ENCODE data around the gene KLF5. TPM values are rescaled to one million over a fixed set of nuclear protein-coding genes. Genes with fewer than 3 reads are reported as not detected.

Gene KLF5
- total and polyA plus RNA-seq, 2 of the 4 experiments (the other 2 are of a cell fraction), result 5.4 to 8.8 TPM

- no TSS peak for BruUV-seq (replicated peaks)
- intact Hi-C loops (cut with micrococcal nuclease), result loop anchor here (5.0 kb wide), 1 partner anchor 77 kb away; no protein-coding TSS in a partner anchor
- H3K9me3 ChIP-seq (ENCODE audit: control insufficient read depth, insufficient read depth, low read length), result no peaks in the 10 kb centered on the region
- dilution Hi-C loops (cut with HindIII; ENCODE audit: low sequenced_read_pairs, unreplicated experiment), result no loop called here
- H3K4me3 ChIP-seq (ENCODE audit: insufficient read depth, low read depth, low read length), result peak overlapping the region; percentile 91
- H3K79me1 ChIP-seq (ENCODE audit: low read depth in 1 of 2, low read length in 2 of 2), result peaks cover 15 to 24% of the 10 kb centered on the region in 2 experiments
- POLR2A ChIA-PET (ENCODE audit: unreplicated experiment), result interaction anchor here (0.6 kb wide), 1 partner anchor 98 kb away, joined by 3 read pairs; no protein-coding TSS in a partner anchor
- peak overlapping the region; percentile 76 for H2BK5ac ChIP-seq (ENCODE audit: low read depth, low read length, poor library complexity, severe bottlenecking)
- peaks cover 5% of the 10 kb centered on the region for H3K36me3 ChIP-seq (ENCODE audit: control insufficient read depth, insufficient read depth, low read length)
- H3K56ac ChIP-seq (ENCODE audit: extremely low read depth, insufficient read depth, low read length), result peak overlapping the region; percentile 32; the same call in 1 of the 2 replicates
- H2BK20ac ChIP-seq (ENCODE audit: low read depth, low read length), result peak overlapping the region; percentile 22; the same call in 1 of the 2 replicates
- H3K4ac ChIP-seq (ENCODE audit: low read depth, low read length), result peak overlapping the region; percentile 53
- no peak overlapping the region for H4K5ac ChIP-seq (ENCODE audit: low read depth, low read length)
- peak overlapping the region; percentile 26; the same call in 1 of the 3 replicates for H2BK15ac ChIP-seq (ENCODE audit: low read depth, low read length)
- H4K91ac ChIP-seq (ENCODE audit: insufficient read depth, low read depth, low read length), result peak overlapping the region; percentile 59; the same call in 1 of the 2 replicates
- H3K23ac ChIP-seq (ENCODE audit: low read depth, low read length), result peak overlapping the region; percentile 57
- peak overlapping the region; percentile 52 for H3K9ac ChIP-seq (ENCODE audit: low read depth, low read length)
- H3K27ac ChIP-seq (ENCODE audit: insufficient read depth, low read length), result peak overlapping the region; percentile 13; the same call in 1 of the 2 replicates
- H3K27me3 ChIP-seq (ENCODE audit: control insufficient read depth, insufficient read depth, low read length), result no peaks in the 10 kb centered on the region
- H4K20me1 ChIP-seq (ENCODE audit: insufficient read depth, low read length), result no peaks in the 10 kb centered on the region
- peak overlapping the region; percentile 75 for H3K18ac ChIP-seq (ENCODE audit: low read depth, low read length)
- H2AFZ ChIP-seq (replicated peaks; ENCODE audit: low read length, poor library complexity), result peak overlapping the region; percentile 86
- H3K4me2 ChIP-seq (ENCODE audit: low read depth, low read length), result peak overlapping the region; percentile 97
- DNase-seq, result peak; percentile 82
- H3K4me1 ChIP-seq (ENCODE audit: control insufficient read depth, insufficient read depth, low read length), result peaks cover 5% of the 10 kb centered on the region
- peak overlapping the region; percentile 14 for H2AK9ac ChIP-seq (replicated peaks; ENCODE audit: low read depth, low read length, poor library complexity)
- peak overlapping the region in 1 of 2 experiments; percentile 57; a peak in 2 of 4 replicates for H4K8ac ChIP-seq (ENCODE audit: low read depth in 2 of 2, low read length in 2 of 2)
- peak; percentile 3; the same call in 1 of the 2 replicates for ATAC-seq (ENCODE audit: low read depth)
- H2BK120ac ChIP-seq (ENCODE audit: low read depth, low read length), result peak overlapping the region; percentile 66
- WGBS, 2 experiments (ENCODE audit: extremely low coverage in 2 of 2, insufficient read length in 1 of 2), result 0% methylated on average over 8 of the region's 26 CpGs; no CpG with 5 or more reads in 1 of the 2 experiments
- in situ Hi-C loops (cut with MboI; ENCODE audit: low sequenced_read_pairs), result no loop called here
- H3K14ac ChIP-seq (replicated peaks; ENCODE audit: low read depth, low read length), result 0 out of 2 replicates have a peak overlapping the region, but pooled peaks have one; percentile 51
- CTCF ChIA-PET, result interaction anchor here (0.6 to 1.0 kb wide), 4 partner anchors 8 to 1777 kb away, joined by 3 read pairs; no protein-coding TSS in a partner anchor
- H3K9me1 ChIP-seq (ENCODE audit: insufficient read depth, low read length), result no peaks in the 10 kb centered on the region
- no peak overlapping the region for H2AK5ac ChIP-seq (ENCODE audit: low read depth, low read length)
- TF ChIP-seq NFE2L2 (IDR thresholded peaks at IDR 0.05; ENCODE audit: low read depth, low read length) (peak; percentile 8; the same call in 1 of the 2 replicates), RAD21 (IDR thresholded peaks at IDR 0.05; ENCODE audit: low read length) (0 out of 2 replicates have a peak, but pooled peaks have one; percentile 6), CHD1 (IDR thresholded peaks at IDR 0.05; ENCODE audit: low read depth, low read length) (no peak), ELK1 (IDR thresholded peaks at IDR 0.05; ENCODE audit: borderline replicate concordance, low read depth, low read length) (no peak), MAZ (IDR thresholded peaks at IDR 0.05; ENCODE audit: borderline replicate concordance, low read depth, low read length) (no peak), RCOR1 (IDR thresholded peaks at IDR 0.05; ENCODE audit: insufficient replicate concordance, low read length) (no peak), SMC3 (IDR thresholded peaks at IDR 0.05; ENCODE audit: low read depth, low read length) (peak; percentile 8; the same call in 1 of the 2 replicates), RFX5 (IDR thresholded peaks at IDR 0.05; ENCODE audit: low read depth, low read length) (no peak), POLR2A (IDR thresholded peaks at IDR 0.05; ENCODE audit: low read depth, low read length) (no peak; the same call in 1 of the 2 replicates), MAFK (IDR thresholded peaks at IDR 0.05; ENCODE audit: low read depth, low read length) (0 out of 2 replicates have a peak, but pooled peaks have one; percentile 5), BHLHE40 (IDR thresholded peaks at IDR 0.05; ENCODE audit: low read depth, low read length) (no peak), CEBPB (IDR thresholded peaks at IDR 0.05; ENCODE audit: low read depth, low read length) (no peak)
- TF ChIP-seq, protein P1, sequence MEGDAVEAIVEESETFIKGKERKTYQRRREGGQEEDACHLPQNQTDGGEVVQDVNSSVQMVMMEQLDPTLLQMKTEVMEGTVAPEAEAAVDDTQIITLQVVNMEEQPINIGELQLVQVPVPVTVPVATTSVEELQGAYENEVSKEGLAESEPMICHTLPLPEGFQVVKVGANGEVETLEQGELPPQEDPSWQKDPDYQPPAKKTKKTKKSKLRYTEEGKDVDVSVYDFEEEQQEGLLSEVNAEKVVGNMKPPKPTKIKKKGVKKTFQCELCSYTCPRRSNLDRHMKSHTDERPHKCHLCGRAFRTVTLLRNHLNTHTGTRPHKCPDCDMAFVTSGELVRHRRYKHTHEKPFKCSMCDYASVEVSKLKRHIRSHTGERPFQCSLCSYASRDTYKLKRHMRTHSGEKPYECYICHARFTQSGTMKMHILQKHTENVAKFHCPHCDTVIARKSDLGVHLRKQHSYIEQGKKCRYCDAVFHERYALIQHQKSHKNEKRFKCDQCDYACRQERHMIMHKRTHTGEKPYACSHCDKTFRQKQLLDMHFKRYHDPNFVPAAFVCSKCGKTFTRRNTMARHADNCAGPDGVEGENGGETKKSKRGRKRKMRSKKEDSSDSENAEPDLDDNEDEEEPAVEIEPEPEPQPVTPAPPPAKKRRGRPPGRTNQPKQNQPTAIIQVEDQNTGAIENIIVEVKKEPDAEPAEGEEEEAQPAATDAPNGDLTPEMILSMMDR (conservative IDR thresholded peaks at IDR 0.05; ENCODE audit: low read depth, low read length), result 0 out of 2 replicates have a peak, but pooled peaks have one; percentile 0
These were observed 1.7 kb downstream of the KLF5 start for GRCh38 chr13:73060251-73061160.
